ENCODE results near the gene ZNF385D.

ZNF385D gene

DNA sequence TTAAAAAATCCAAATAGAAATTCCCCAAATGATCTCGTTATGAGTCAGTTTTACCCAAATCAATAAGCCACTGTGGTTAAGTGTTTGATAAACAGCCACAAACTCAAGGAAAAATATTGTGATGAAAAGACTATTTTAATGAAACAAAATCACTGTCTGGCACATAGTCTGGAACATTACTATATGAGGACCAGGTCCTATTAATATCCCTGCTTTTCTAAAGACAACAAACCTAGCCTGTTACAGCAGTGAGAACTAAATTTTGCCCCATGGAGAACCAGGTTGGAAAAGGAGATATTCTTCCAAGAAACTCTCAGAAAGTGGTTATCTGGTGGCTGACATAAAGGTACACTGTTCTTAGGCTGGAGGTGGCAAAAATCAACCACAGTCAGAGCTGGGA is 27.7 kb upstream of the ZNF385D start:
- TF ChIP-seq, protein P1, sequence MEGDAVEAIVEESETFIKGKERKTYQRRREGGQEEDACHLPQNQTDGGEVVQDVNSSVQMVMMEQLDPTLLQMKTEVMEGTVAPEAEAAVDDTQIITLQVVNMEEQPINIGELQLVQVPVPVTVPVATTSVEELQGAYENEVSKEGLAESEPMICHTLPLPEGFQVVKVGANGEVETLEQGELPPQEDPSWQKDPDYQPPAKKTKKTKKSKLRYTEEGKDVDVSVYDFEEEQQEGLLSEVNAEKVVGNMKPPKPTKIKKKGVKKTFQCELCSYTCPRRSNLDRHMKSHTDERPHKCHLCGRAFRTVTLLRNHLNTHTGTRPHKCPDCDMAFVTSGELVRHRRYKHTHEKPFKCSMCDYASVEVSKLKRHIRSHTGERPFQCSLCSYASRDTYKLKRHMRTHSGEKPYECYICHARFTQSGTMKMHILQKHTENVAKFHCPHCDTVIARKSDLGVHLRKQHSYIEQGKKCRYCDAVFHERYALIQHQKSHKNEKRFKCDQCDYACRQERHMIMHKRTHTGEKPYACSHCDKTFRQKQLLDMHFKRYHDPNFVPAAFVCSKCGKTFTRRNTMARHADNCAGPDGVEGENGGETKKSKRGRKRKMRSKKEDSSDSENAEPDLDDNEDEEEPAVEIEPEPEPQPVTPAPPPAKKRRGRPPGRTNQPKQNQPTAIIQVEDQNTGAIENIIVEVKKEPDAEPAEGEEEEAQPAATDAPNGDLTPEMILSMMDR (IDR thresholded peaks at IDR 0.05; ENCODE audit: low read depth, low read length) = no peak

DNA sequence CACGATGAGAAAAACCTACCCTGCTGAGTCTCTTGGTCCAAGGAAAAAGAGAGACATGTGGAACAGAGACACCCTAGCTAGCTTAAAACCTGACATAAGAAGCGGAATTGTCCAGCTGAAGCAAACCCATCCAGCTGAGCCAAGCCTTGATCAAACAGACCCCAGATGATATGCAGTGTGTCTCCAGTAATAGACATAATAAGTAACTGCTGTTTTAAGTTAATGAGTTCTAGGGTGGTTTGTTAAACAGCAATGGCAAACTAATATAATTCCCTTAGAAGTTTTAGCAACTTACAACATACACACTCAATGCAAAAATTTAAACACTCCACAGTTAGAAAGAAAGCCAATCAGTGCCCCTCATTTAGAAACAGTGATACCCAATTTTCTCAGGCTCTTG is 26.8 kb upstream of the ZNF385D start:
- TF ChIP-seq, protein P1 (IDR thresholded peaks at IDR 0.05; ENCODE audit: low read depth, low read length) = no peak
- no peak overlapping the region for H3K4me3 ChIP-seq (ENCODE audit: low read depth, low read length)

More for the DNA sequence above, 27.7 kb upstream of the ZNF385D start:
- H3K4me3 ChIP-seq (ENCODE audit: low read depth, low read length) = no peak overlapping the region

DNA sequence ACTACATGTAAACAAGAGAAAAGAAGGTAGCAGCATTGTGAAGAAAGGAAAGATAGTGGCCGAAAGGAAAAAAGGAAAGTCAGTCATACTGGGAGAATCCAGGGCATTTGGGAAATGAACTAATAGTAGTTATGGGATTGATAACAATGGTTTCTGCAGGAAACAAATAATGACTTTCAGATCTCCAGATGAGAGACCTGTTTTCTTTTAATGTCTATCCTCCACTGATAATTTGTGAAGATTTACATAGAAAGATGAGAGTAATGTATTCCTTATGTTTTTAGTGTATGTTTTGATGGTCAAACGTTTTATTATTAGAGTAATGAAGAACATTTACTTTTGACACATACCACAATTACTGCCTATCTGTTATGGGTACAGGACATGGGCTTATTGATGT is 15.0 kb upstream of the ZNF385D start:
- TF ChIP-seq, protein P1 (IDR thresholded peaks at IDR 0.05; ENCODE audit: low read depth, low read length) = no peak
- no peak overlapping the region for H3K4me3 ChIP-seq (ENCODE audit: low read depth, low read length)

GRCh38 chr3:21755896-21756295 is 4.9 kb upstream of the ZNF385D start:
- TF ChIP-seq, protein P1 (IDR thresholded peaks at IDR 0.05; ENCODE audit: low read depth, low read length) = no peak
- no peak overlapping the region for H3K4me3 ChIP-seq (ENCODE audit: low read depth, low read length)

GRCh38 chr3:21754839-21755238 is 3.8 kb upstream of the ZNF385D start:
- H3K4me3 ChIP-seq (ENCODE audit: low read depth, low read length) = no peak overlapping the region
- TF ChIP-seq, protein P1 (IDR thresholded peaks at IDR 0.05; ENCODE audit: low read depth, low read length) = no peak

- TF ChIP-seq, protein P1 (IDR thresholded peaks at IDR 0.05; ENCODE audit: low read depth, low read length) = no peak
- H3K4me3 ChIP-seq (ENCODE audit: low read depth, low read length) = no peak overlapping the region
These were observed 1.8 kb upstream of the ZNF385D start for GRCh38 chr3:21752749-21753347.

GRCh38 chr3:21751886-21752285 is 876 bp upstream of the ZNF385D start:
- H3K4me3 ChIP-seq (ENCODE audit: low read depth, low read length) = no peak overlapping the region
- TF ChIP-seq, protein P1 (IDR thresholded peaks at IDR 0.05; ENCODE audit: low read depth, low read length) = no peak
